ENCODE measurements around the gene REC8. TPM values are rescaled to one million over a fixed set of nuclear protein-coding genes. Genes with fewer than 3 reads are reported as not detected.
A peak's percentile ranks its signal among the peaks of the same experiment; 100 is the strongest.

REC8 gene
- total RNA-seq, 1 donor from 2014 or later, result 69.2 TPM

DNA sequence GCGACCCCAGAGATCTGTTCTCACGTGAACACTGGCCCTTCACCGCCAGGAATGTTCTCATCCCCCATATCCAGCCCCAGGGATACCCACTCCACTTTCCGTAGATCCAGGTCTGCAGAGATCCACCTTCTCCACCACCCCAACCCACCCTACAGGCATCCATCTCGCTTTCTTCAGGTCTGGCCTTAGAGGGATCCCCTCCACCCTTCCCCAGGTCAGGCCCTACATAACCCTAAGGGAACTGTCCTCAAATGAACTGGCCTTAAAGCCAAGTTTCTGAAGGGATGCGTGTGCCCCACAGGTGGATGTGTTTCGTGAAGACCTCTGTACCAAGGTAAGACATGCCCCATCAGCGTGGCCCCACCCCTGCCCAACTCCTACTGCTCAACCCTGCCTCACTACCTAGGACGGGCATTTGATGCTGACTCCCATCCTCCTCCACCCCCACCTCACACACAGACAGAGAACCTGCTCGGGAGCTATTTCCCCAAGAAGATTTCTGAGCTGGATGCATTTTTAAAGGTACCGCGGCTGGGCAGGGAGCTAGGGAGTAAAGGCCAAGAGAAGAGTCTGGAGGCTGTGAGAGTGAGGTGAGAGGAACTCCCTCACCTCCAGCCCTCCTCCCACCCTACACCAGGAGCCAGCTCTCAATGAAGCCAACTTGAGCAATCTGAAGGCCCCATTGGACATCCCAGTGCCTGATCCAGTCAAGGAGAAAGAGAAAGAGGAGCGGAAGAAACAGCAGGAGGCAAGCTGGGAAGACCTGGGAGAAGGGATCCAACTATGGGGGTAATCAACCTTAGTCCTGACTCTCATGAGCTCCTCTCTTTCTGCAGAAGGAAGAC is 35.0 kb upstream of the REC8 start:
- TF ChIP-seq, protein P1, sequence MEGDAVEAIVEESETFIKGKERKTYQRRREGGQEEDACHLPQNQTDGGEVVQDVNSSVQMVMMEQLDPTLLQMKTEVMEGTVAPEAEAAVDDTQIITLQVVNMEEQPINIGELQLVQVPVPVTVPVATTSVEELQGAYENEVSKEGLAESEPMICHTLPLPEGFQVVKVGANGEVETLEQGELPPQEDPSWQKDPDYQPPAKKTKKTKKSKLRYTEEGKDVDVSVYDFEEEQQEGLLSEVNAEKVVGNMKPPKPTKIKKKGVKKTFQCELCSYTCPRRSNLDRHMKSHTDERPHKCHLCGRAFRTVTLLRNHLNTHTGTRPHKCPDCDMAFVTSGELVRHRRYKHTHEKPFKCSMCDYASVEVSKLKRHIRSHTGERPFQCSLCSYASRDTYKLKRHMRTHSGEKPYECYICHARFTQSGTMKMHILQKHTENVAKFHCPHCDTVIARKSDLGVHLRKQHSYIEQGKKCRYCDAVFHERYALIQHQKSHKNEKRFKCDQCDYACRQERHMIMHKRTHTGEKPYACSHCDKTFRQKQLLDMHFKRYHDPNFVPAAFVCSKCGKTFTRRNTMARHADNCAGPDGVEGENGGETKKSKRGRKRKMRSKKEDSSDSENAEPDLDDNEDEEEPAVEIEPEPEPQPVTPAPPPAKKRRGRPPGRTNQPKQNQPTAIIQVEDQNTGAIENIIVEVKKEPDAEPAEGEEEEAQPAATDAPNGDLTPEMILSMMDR (IDR thresholded peaks at IDR 0.05; ENCODE audit: insufficient read depth, low read length, poor library complexity, severe bottlenecking), result no peak

DNA sequence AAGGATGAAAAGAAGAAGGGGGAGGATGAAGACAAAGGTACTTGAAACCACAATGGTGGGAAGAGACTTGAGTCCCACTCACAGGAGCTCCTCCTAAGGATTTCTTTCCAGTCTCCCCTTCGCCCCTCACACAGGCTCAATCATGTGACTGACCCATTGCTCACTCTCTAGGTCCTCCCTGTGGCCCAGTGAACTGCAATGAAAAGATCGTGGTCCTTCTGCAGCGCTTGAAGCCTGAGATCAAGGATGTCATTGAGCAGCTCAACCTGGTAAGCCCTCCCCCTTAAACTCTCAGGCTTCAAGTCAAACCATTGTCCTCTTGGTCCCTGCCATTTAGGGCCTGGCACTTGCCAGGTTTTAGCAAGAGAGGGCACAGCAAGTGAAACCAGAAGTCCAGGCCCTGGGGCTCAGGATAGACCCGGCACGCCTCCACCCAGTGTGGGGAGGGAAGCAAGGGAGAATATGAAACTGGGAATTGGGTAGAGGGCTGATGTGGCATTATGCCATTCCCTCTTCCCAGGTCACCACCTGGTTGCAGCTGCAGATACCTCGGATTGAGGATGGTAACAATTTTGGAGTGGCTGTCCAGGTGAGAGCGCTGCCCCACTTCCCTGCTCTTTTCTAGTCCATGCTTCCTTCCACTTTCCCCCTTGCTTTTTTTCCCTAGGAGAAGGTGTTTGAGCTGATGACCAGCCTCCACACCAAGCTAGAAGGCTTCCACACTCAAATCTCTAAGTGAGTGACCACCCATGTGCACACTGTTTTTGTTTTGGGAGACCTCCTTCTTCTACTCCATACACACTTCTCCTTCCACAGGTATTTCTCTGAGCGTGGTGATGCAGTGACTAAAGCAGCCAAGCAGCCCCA is 34.1 kb upstream of the REC8 start:
- Histone ChIP-seq H3K4me3 (ENCODE audit: low read depth, low read length) (no peak overlapping the region), H3K27me3 (ENCODE audit: control insufficient read depth, insufficient read depth, low read length) (no peaks in the 10 kb centered on the region), H3K36me3 (ENCODE audit: control insufficient read depth, insufficient read depth, low read length) (peaks cover 2% of the 10 kb centered on the region)
- TF ChIP-seq, protein P1 (IDR thresholded peaks at IDR 0.05; ENCODE audit: insufficient read depth, low read length, poor library complexity, severe bottlenecking), result no peak
- DNase-seq (ENCODE audit: low read depth), result no peak

More for the DNA sequence above, 35.0 kb upstream of the REC8 start:
- H3K27me3 ChIP-seq (ENCODE audit: control insufficient read depth, insufficient read depth, low read length), result no peaks in the 10 kb centered on the region
- no peak for DNase-seq (ENCODE audit: low read depth)
- H3K4me3 ChIP-seq (ENCODE audit: low read depth, low read length), result peak overlapping the region; percentile 88
- H3K36me3 ChIP-seq (ENCODE audit: control insufficient read depth, insufficient read depth, low read length), result peaks cover 2% of the 10 kb centered on the region

- DNase-seq (ENCODE audit: low read depth), result no peak
- Histone ChIP-seq H3K27me3 (ENCODE audit: control insufficient read depth, insufficient read depth, low read length) (no peaks in the 10 kb centered on the region), H3K36me3 (ENCODE audit: control insufficient read depth, insufficient read depth, low read length) (peaks cover 2% of the 10 kb centered on the region), H3K4me3 (ENCODE audit: low read depth, low read length) (no peak overlapping the region)
- TF ChIP-seq, protein P1 (IDR thresholded peaks at IDR 0.05; ENCODE audit: insufficient read depth, low read length, poor library complexity, severe bottlenecking), result no peak
These were observed 33.2 kb upstream of the REC8 start for GRCh38 chr14:24138396-24139271.

- no peak for DNase-seq (ENCODE audit: low read depth)
These were observed 32.5 kb upstream of the REC8 start for GRCh38 chr14:24139272-24139934.

More at GRCh38 chr14:24139272-24139934, 32.5 kb upstream of the REC8 start:
- no peaks in the 10 kb centered on the region for H3K27me3 ChIP-seq (ENCODE audit: control insufficient read depth, insufficient read depth, low read length)
- TF ChIP-seq, protein P1 (IDR thresholded peaks at IDR 0.05; ENCODE audit: insufficient read depth, low read length, poor library complexity, severe bottlenecking), result no peak
- peaks cover 2% of the 10 kb centered on the region for H3K36me3 ChIP-seq (ENCODE audit: control insufficient read depth, insufficient read depth, low read length)
- H3K4me3 ChIP-seq (ENCODE audit: low read depth, low read length), result no peak overlapping the region

Measured in kidney epithelial cell (primary cell).